HG02885 (cell line): Measurements from ENCODE around the gene PLK5.

Source experiments
- ATAC-seq: cut with Tn5 transposase; IDR thresholded peaks from one replicate; pipeline ENCODE4 v1.9.1; 2021; ENCODE audit warnings: mild to moderate bottlenecking; ENCODE audit not compliant: unreplicated experiment, poor library complexity

The PLK5 gene

DNA sequence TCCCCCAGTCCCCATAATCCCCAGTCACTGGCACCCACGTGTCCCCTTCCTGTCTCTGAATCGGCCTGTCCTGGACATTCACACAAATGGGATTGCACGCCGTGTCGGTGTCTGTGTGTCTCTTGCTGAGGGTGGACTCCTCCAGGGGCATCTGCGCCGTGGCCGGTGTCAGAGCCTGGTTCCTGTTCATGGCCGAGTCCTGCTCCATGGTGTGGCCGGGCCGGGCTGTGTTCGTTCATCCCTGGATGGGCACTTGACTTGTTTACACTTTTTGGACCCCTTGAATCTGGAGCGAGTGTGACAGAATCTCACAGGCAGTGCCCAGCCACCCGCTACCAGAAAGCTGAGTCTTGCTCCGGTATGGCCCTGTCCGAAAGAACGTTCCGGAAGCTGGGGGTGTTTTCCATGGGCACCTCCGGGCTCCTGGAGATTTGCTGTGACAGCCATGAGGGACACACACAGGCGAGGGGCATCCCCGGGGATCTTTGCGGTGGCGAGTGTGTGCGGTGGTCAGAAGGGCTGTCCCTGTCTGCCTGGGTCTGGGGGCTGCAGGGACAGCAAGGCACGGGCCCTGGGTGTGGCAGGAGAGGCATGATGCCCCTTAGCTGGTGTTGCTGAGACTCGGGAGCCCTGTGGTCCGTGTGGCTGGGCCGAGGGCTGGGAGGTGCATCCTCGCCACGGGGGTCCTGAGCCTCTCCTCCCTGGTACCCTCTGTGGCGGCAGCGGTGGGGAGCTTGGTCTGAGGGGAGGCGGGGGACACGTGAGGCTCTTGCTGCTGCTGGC lies 50.7 kb downstream of the PLK5 start:
- no peak for ATAC-seq

DNA sequence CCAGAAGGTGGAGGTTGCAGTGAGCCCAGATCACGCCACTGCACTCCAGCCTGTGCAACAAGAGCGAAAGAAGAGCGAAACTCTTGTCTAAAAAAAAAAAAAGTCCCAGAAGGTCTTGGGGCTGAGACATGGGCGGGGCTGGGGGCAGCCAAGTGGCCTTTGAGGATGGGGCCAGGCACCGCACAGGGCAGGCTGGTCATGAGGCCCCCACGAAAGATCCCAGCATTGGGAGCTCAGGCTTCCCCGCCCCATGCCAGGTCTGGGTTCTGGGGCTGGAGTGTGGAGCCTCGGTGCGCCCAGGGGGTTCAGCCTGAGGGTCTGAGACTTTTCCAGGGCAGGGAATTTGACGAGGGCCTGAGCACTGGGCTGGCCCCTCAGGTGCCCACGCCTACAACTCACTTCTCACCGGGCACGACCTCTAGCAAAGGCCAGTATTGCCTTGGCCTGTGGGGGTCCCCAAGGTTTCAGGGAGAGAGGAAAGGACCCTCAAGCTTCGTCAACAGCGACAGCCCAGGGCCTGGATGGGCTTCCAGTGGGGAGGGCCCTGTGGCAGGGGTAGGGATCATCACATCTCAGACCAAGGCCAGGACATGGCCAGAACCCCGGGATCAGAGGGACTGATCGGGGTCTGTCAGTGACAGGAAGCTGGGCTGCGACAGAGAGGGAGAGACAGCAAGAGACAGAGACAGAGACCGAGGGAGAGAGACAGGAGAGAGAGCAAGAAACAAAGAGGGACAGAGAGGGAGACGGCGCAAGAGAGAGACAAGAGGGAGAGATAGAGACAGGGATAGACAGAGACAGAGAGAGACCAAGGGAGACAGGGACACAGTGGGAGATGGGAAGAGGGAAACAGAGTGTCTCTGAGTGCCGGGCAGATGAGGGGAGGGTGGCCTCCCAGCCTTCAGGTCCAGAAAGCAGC lies 51.7 kb downstream of the PLK5 start:
- no peak for ATAC-seq

DNA sequence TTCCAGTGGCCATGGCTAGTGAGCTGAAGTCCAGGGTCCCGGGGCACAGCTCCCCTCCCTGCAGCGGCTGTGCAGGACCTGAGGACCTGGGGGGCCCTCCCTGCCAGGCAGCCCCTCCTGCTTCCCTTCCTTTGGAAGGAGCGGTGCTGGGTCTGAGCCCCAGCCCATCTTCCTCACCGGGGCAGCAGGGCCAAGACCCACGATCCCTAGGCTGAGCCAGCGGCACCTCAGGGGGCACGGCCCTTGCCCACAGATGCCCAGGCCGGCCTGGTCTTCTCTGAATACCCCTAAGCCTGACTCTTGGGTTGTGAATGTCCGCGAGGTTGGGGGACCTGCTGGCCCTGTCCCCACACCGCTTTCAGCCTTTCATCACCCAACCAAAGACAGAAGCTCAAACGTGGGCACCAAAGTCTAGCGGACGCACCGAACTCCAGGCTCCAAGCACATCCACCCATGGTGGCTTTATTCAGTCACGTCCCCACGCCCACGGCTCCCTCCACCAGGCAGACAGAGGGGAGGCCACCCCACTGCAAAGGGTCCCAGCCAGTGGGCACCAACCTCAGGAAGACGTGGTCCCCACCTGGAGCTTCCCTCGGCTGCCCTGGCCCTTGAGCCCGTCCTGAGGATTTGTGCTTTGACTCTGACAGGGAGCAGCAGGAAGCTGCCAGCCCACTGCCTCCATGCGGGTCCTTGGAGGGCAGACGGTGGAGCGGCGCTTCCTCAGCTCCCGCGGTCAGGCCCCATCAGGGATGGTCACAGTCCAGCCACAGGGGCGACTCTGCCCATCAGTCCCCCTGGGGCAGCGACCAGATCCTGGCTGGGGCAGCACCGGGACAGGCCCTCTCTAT lies 52.6 kb downstream of the PLK5 start:
- ATAC-seq = no peak

DNA sequence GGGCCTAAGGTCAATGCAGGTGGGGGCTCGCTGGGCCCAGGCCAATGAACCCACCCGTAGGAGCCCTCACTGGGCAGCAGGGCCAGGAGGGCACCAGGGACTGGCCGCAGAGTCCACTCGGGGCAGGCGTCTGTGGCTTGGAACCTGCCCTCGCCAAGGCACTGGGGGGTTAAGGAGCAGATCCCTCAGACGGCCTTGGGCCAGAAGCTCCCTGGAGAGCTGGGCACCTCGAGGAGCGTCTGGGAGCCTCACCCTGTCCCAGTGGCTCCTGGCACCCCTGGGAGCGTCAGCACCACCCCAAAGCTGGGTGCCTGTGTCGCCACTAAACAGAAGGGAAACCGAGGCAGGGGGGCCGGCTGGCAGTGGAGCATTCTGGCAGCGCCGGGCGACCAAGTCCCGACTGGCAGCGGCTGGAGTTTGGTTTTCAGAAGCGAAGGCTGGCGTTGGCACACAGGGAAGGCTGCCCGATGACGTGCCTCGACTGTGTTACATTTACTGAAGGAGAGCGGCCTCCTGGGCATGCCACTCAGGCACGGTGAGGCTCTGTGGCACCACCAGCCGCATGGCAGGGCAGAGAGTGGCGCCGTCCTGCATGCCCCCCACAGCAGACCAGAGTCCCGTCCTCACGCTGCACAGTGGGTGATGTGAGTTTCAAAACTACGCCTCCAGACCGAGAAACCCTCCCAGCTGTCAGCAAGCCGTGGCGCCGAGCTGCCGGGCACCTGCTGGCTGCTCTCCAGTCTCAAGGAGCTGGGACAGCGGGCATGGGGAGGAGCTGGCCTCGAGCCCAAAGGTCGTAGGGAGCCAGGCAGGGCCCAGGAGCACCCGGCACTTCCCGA lies 53.4 kb downstream of the PLK5 start:
- no peak for ATAC-seq

DNA sequence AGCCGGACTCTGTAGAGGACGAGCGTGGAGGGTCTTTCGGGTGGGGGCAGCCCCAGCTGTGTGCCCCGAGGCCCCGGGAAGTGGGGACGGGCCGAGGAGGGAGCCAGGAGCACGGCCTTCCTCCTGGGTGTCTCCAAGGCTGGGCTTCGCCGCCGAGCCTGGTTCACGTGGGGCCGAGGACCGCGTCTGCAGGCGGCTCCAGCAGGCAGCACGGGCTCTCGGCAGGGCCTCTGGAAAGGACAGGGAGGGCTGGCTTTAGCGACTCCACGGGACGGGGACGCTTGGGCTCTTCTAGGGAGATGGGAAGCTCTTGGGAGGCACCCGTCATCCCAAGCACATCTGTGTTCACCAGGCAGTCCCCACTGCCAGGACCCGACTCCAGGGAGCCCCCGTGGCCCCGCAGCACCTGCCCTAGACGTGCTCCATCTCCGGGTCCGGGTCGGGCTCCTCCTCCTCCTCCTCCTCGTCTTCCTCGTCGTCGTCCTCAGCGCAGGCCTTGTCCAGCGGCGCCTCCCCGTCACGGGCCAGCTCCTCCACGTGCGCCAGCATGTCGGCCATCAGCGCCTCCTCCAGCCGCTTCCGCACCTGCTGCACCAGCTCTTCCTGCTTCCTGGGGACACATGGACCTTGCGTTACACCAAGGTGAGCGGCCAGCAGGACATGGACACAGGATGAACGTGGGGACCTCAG lies 54.2 kb downstream of the PLK5 start:
- no peak for ATAC-seq

DNA sequence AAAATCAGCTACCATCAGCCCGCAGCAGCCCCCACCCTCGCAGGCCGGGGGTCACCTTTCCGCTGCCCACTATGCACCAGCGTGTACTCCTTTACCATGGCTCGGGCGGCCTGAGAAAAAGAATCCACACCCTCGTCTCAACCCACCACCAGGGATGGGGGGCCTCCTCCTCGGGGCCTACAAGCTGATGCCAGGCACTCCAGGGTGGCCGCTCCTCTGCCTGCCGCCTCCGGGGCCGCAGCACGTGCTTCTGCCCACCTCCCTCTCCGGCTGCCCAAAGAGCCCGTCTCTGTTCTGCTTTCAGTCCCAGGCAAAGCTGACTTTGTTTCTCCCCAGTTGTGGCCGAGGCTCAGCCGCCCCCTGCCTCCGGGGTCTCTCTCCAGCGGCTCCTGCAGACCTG lies 55.3 kb downstream of the PLK5 start:
- no peak for ATAC-seq

DNA sequence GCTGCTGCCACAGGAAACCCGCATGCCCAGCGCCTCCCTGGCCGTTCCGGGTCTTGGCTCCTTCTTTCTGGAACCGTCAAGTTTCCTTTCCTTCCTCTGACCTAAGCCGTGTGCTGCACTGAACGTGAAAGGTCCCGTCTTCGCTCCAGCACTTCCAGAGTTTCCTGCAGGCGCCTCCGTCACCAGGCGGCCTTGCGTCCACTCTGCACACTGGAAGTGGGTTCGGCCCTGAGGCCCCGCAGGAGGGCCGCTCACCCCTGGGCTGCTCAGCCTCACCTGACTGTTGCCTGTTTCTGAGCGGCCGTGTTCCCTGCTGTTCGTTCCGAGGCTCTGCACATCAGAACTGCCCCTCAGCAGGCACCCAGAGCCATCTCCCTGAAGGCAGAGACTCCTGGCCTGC lies 56.5 kb downstream of the PLK5 start:
- no peak for ATAC-seq

DNA sequence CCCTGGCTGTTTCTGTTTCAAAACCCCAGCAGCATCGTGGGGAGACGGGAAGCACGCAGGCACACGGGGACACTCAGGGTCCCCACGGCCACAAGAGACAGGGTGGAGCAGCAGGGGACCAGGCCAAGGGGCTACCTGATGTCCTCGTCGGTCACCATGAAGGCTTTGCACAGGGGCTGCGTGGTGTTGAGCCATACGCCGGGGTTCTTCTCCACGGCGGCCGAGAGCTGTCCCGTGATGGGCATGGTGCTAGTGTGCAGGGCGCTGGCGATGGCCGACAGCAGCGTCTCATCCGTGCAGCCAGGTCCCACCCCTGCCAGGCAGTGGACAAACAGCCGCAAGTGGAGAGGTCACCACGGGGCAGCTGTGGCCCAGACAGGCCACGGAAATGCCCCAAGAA lies 57.1 kb downstream of the PLK5 start:
- ATAC-seq = no peak

DNA sequence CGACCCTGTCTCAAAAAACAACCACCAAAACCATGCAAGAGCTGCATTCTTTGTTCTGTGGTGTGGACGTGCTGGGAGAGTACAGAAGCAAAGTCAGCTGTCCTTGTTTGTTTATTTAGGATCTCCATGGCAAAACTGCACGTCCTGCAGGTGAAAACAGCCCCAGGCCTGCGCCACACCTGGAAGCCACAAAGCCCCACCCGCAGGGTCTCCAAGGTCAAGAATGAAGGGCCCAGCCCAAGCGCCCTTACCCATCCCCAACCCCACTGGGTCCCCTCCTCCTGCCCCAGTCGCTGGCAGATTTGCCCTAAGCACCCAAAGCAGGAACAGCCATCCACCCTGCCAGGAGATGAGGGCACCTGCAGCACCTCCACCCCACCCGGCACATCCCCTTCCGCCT lies 58.3 kb downstream of the PLK5 start:
- ATAC-seq = no peak

DNA sequence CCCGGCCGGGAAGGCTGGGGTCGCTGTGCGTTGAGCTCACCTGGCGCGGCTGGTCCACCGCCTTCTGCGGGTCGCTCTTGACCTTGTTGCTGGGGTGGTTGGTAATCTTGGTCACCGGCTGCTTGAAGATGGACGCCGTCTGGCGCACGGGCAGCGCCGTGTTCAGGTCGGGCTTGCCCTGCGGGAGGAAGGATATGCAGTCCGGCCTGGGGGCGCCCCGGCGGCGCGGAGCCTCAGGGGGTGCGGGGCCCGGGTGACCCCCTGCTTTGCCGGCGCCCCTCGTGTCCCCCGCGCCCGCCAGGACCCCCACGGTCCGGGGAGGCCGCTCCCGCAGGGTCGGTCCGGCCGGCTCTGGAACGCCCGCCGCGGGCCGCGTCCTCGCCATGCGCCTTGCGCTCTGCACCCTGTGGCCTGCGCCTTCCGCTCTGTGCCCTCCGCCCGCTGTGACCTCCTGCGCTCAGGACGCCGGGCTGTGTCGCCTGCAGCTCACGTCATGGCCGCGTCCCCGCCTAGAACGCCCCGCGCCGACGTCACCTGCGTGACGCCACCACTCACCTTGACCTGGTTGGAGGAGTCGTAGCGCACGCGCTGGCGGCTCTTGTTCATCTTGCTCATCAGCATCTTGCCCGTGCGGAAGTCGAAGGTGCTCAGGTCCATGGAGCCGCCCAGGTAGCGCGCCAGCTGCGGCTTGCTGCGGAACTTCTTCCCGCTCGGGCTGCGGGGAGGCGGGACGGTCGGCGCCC lies 60.8 kb downstream of the PLK5 start:
- no peak for ATAC-seq

DNA sequence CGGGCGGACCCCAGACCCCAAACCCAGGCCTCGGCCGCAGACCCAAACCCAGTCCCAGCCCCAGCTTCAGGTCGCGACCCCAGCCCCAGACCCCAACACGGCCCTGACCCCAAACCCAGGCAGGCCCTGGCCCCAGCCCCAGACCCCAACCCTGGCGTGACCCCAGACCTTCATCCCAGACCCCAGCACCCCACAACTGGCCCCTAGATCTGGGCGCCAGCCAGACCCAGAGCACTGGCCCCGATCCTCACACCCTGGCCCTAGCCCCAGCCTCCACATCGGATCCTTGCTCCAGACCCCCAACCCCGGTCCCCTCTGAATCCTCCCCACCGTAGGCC lies 61.3 kb downstream of the PLK5 start:
- no peak for ATAC-seq
